Activated T-helper 1 cell treated with anti-CD3 and anti-CD28 coated beads, Interleukin-2, amount 50 U/mL, for 16 hours (primary cell): ENCODE data around the gene GDF11.

Experiments
- DNase-seq, 2 donors: peaks; one replicate each; pipeline ENCODE4 v3.0.0-alpha.2; 2020; ENCODE audit warnings: low read depth in 1 of 2, low spot score in 1 of 2

GDF11 gene

DNA sequence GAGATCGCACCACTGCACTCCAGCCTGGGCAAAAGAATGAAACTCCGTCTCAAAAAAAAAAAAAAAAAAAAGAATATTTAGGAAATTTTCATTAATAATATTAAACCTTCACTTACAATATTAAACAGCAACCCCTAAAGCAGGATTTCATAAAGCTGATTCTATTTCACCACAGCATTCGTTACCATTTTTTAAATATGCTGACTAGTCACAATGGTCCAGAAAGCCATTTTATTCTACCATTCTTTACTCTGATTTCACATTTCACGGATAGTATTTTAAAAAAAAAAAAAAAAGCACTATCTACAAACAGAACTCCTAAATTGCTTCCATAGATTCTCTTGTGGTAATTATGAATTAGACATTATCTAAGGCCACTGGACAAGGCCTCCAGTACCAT lies 47.0 kb downstream of the GDF11 start:
- DNase-seq, result no peak

DNA sequence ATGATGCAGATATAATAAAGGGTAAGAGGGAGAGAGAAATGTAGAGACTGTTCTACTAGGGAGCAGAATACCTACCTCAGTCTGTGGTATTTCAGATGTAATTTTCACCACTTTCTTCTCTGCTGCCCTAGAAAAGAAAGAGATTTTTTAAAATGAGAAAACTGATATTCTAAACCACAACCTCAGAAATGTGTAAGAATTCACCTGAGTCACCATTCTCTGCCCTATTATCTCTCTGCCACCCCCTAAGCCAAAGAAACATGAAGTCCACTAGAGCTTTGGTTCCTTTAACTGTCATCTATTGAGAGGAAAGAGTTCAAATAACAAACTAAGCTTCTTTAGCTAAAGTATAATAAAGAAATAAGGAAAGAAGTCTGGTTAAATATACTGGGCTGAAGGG lies 53.0 kb downstream of the GDF11 start:
- DNase-seq, result no peak

DNA sequence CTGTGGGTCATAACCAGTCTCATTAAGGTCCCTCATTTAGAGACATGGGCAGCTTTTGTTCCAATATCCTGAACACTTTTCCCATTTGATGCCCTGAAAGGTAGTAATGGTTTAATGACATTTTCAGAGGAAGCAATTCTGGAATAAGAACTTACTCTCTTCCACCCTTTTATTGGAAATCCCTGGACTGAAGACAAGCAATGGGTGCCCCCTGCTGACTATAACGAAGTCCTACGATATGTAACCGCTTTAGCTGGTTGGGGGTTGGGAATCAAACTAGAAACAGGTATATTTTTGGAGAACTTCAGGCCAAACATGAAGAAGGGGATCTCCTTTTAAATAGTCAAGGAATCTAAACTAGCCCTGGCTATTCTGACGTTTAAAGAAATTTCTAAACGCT lies 54.1 kb downstream of the GDF11 start:
- DNase-seq, result no peak

DNA sequence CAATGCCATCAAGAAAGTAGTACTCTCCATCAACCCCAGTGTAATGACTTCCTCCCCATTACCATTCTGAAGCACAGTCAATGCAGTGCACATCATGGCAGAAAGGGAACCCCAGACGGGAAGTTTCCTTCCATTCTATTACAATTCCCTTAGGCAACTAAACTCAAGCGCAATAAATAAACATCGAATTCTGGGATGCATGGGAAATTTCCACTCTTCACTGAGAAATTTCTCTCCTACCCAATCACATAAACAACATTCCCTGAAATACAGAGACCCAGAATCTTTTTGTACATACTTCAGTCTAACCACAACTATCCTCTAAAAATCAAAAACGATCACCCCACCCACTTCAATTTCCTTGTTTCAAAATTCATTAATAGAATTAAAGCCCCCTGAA lies 54.6 kb downstream of the GDF11 start:
- no peak for DNase-seq
